GM19455 (cell line): ENCODE data around the gene ABTB1.

Experiments used
- ATAC-seq: cut with Tn5 transposase; IDR thresholded peaks from one replicate; pipeline ENCODE4 v1.9.1; 2021; ENCODE audit not compliant: unreplicated experiment

The ABTB1 gene

DNA sequence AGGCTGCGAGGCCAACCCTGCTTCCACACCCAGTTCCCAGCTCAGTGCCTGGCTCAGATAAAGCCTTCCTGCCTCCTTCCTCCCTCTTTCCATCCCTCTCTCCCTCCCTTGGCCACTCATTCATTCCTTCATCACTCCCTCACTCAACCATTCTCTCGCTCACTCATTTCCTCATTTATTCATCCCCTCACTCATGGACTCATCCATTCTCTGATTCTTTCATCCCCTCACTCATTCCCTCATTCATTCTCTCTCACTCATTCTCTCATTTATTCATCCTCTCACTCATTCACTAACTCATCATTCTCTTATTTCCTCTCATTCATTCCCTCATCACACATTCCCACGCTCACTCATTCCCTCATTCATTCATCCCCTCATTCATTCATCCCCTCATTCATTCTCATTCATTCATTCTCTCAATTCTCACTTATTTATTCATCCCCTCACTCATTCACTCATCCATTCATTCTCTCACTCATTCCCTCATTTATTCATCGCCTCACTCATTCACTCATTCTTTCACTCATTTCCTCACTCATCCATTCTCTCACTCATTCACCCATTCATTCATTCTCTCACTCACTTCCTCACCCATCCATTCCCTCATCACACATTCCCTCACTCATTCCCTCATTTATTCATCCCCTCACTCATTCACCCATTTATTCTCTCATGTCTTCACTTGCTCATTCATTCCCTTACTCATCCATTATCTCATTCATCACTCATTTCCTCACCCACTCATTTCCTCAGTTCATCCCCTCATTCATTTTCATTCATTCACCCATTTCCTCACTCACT is 13.2 kb downstream of the ABTB1 start:
- ATAC-seq: no peak

DNA sequence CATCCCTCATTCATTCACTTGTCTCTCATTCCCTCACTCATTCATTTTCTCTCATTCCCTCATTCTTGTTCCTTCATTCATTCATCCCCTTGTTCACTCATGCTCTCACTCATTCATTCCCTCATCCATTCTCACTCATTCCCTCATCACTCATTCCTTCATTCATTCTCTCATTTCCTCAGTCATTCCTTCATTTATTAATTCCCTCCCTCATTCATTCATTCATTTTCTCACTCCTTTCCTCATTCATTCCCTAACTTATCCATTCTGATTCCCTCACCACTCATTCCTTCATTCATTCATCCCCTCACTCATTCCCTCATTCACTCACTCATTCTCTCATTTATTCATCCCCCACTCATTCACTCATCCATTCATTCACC is 13.8 kb downstream of the ABTB1 start:
- no peak for ATAC-seq

DNA sequence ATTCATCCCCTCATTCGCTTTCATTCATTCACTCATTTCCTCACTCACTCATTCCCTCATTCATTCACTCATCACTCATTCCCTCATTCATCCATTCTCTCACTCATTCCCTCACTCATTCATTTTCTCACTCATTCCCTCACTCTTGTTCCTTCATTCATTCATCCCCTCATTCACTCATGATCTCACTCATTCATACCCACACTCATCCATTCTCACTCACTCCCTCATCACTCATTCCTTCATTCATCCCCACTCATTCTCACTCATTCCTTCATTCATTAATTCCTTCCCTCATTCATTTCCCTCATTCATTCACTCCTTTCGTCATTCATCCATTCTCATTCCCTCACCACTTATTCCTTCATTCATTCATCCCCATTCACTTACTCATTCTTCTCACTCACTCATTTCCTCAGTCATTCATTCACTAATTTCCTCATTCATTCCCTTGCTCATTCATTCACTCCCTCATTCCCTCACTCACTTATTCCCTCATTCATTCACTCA is 14.5 kb downstream of the ABTB1 start:
- no peak for ATAC-seq

DNA sequence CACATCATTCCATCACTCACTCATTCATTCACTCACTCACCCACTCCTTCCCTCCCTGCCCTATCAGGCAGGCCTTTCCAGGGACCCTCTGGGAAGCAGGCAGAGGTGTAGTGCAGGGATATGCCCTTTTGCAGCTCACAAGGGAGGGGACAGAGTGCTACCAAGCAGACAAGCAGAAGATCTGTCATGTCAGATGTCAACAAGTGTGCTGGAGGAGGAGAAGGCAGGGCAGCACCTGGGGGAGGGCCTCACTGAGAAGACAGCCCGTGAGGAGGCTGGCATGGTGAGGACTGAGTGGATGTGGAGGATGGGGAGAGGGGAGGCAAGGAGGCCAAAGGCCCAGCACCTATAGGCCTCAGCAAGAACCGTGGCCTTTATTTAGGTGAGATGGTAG is 15.3 kb downstream of the ABTB1 start:
- ATAC-seq: no peak

DNA sequence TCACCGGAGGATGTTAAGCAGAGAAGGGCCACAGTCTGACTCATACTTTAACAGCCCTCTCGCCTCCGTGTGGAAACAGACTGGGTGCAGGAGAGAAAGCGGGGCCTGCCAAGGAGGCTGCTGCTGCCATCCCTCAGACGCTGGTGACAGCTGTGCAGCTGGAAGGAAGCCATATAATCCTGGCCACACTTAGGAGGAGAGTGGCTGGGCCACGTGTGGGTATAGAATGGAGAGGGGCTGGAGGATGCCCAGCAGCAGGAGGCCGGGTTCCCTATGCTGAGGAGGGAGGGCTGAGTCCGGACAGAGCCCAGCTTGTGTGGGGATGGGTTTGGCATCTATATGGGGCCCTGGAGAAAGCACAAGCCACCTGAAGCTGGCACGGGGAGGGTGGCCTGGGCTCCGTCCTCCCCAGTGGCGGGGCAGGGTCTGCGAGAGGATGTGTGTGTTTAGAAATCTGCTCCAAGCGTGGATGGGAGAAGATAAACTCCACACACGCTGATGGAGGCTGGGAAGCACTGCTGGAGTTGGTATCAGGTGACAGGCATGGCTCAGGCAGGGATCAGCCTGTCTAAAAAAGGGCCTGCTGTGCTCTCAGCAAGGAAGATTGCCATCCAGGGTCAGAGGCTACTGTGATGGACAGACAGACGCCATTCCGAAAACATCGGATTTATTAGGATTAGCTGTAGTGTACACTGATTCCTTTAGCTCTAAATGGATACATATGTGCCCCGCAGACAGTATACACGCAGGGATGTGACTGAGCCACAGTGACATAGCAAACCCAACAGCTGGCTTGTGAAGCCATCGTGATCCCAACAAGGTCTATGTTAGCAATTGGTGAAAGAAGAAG is 15.9 kb downstream of the ABTB1 start:
- ATAC-seq: no peak

DNA sequence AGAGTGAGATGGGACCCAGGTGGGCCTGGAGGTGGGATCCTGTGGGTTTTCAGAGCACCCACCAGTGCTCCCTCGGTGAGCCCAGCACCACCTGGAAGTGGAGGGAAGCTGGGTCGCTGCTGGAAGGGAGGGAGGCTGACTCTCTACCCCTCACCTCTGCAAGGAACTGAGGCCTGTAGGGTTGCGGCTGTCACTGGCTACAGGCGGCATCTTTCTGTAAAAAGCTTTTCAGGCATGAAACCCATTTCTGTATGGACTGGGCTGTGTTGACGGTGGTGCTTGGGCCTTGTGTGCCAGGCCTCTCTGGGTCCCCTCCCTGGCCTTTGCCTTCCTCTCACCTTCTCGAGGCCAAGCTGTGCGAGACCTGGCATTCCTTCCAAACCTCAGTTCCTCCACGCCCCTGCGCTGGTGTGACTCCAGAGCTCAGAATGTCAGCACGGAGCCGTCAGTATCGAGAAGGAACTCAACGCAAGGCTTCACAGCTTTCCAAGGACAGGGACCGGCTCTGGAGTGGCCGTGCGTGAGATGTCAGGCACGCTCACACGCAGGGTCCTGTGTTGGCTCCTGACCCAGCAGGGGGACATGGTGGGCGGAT is 16.6 kb downstream of the ABTB1 start:
- ATAC-seq: no peak

DNA sequence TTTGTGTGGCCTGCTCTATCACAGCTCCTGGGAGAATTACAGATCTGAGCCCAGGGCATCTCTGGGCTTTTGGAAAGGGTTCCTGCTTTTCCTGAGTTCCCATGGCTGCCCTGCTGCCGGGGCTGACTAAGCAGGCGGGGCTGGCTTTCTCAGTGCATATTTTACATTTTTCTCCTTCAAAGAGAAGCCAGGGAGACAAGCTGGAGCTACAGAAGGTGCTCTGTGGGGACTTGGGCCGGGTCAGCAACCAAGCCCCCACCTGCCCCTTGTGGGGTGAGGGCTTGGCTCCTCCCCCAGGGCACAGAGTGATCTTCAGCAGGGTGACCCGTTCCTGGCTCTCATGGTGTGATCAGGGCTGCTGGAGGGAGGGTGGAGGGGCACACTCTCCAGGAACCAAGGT is 17.4 kb downstream of the ABTB1 start:
- ATAC-seq: no peak

DNA sequence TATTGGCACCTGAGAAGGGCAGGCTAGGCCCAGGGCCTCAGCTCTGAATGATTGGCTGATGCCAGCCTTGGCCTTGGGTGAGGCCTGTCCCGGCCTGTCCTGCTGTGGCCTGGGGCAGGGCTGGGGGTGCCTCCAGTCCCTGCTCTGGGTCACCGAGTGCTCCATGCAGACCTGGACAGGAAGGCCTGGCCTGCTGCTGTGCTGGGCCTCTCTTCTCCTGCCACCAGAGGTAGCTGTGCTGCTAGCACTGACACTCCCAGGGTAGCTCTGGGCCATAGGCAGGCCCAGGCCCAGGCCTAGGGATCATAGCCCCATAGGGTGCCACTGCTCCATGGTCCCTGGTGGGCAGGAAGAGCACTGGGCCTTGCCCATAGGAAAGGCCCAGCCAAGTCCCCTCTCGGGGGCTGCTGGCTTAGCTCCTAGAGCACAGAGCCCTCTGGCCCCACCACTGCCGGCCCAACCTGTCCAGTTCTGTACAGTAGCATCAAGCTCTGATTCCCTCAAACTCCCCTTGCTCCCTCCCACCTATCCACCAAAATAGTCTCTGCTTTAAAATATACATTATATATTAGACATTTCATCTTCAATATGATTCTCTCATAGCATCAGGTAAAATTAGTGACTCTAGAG is 18.2 kb downstream of the ABTB1 start:
- ATAC-seq: no peak

DNA sequence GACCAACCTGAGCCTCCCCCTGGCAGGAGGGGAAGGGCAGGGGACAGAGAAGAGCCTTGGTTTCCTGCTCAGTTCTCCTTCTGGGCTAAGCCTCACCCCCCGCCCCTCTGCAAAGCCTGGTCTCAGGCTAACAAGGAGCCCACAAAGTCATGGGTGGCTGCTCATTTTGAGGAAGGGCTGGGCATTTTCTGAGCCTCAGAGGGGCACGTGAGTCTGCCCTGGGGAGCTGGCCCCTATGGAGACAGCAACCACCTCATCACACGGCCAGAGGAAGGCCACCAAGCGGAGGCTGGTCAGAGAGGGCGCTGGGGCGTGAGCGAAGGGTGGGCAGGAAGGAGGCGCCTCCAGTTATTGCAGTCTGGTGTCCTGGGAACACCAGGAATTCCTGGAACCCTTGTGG is 18.7 kb downstream of the ABTB1 start:
- no peak for ATAC-seq

DNA sequence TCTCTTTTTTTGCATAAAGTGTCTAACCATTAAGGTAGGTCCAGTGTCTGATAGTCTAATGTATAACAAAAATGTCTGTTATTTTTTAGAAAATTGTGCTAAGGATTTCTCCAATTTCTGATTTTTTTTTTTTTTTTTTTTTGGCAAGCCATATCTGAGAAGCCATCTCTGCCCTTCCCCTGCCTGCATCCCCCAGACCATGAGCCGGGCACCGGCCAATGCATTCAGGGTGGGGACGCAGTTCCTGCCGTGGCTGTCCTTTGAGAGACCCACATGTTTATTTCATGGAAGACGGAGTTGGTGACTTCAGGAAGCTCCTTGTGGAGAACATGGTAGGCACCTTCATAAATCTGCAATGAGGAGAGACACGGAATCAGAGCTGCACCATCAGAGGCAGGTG is 19.2 kb downstream of the ABTB1 start:
- no peak for ATAC-seq

DNA sequence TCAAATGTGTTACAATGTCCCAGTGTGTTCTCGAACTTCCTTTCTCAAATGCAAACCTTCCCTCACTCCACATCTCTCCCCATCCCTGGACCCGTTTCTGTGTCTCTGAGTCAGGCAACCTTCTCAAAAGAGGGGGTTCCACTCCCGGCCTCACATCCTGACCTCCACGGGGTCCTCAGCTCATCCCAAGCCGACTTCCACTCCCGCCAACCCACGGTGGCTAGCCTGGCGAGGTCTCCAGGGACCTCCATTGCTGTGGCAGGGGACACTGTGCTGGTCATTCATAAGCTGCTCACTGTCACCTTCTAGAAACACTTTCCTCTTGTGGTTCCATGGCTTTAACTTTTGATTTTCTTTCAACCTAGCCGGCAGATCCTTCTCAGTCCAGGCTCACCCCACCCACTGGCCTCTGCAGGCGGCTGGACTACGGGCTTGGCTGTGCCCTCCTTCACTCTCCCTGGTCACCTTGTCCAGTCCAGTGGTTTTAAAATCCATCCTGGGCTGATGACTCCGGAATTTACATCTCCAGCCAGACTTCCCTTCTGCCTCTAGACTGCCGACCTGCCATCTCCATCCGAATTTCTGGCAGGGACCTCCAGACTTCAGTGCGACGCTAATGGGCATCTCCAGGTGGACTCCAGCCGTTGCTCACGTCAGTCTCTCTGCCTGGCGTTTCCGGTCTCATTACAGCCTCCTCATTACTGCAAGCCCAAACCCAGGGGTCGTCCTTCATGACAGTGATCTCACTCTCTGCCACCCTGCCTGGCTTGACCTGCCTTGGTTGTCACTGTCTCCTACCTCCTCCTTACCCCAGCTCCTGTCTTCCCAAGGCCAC is 20.0 kb downstream of the ABTB1 start:
- no peak for ATAC-seq

DNA sequence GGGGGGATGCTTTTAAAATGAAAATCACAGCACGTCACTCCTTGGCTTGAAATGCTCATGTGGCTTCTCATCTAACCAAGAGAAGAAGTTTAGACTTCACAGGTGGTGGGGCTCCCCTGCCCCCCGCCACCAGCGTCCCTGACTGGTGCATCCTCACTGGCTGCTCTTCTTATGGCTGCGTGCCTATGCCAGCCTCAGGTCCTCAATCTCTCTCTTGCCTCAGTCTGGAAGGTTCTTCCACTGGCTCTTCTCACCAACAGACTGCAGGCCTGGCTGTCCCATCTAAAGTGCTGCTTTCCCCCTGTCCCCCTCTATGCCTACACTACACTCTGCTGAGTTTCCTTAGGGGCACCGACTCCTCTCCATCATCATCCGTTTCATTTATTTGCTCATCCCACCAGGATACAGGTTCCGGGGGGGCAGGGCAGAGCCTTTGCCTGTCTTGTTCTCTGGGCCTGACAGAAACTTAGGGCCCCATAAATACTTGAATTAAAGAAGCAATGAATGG is 20.6 kb downstream of the ABTB1 start:
- ATAC-seq: no peak

DNA sequence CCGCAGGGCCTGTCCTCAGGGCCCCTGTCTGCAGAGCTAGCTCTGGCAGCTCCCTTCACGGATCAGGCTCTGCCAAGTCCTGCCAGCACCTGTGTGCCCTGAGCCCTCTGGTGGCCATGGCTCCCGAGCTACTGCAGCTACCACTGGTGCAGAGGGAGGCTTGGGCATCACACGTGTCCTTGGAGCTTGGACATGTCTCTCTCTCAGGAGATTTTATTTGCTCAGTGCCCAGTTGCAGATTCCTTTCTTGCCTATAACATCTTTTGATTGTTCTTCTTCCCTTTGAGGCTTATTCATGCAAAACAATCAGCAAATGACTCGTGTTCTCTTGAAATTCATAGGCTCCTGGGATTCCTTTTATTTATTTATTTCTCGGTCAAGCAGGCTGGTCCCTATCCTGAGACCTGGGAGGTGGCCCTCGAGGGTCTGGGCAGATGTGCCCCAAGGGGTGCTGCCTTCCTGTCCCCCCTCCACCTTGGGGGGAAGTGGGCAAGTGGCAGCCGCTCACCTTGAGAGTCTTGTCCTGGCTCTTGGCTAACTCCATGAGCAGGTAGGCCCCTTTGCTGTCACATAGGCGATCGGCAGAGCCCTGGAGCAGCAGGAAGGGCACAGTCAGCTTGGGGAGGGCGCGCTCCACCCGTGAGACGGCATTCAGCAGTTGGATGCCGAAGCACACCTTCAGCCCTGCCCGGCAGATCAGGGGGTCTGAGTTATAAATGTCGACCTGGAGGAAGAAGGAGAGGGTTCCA is 21.9 kb downstream of the ABTB1 start:
- ATAC-seq: no peak

DNA sequence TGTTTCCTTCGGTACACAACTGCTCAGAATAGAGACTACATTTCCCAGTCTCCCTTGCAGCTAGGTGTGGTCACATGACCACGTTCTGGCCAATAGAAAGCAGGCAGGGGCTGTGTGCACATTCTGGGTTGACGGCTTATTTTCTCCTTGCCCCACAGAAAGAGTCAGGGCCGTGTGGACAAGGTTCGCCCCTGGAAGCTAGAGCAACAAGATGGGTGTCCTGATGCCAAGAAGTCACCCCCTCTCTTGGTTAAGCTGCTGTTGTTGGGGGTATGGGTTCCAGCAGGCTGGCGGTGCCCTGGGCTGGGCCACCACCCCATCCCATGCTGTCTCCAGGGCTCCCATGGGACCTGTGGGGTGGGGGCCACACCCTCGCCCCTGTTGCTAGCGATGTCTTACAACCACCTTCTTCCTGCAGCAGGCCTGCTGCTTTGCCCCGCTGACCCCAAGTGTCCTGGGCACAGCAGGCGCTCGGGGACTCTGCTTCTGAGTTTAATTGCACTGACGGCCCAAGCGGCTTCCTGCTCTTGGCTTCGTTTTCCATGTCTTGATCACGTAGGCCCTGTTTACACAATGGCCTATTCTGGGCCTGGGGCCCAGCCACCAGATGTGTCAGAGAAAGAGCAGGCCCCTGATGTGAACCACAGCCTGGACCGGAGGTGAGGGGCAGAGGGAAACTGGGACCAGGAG is 24.9 kb downstream of the ABTB1 start:
- no peak for ATAC-seq

DNA sequence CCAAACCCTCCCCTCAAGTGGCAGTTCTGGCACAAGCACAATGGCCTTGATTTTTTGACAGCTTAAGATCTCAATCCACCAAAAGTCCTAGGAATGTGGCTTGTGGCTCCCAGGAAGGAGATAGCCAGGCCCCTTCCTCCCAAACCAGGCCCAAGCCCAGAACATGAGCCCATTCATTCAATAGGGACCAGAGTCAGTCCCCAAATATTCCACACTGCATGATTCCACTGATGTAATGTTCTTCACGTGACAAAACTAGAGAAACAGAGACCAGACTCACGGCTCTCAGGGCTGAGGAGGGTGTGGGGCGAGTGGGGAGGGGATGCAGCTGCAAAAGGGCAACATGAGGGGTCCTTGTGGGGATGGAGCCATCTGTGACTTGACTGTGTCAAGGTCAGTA is 25.5 kb downstream of the ABTB1 start:
- no peak for ATAC-seq

DNA sequence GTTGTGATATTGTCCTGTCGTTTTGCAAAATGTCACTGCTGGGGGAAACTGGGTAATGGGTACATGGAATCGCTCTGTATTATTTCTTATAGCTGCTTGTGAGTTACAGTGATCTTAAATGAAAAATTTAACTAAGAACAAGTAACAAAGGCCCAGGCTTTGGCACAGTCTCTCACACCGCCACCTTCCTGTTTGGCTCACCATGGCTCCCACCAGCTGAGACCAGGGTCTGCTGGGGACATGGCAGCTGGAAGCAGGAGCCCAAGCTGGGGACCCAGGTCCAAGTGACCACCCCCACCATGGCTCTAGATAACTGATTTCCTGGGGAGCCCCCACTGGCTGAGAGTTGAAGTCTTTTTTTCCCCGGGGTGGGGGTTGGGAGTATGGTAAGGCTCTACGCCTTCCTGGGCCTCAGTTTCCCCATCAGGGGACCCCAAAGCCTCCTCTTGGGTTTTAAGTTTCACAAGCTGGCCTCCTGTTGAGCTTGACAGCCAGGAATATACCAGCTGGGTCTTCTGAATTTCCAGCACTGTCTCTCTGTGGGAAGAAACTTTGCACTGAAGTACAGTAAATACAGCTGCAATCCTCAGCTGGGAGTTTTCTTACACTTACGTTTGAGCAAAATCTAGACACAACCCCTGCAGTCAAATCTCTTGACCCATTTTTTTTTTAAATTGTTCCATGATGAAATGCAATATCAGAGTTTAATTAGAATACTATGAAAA is 26.1 kb downstream of the ABTB1 start:
- ATAC-seq: no peak

DNA sequence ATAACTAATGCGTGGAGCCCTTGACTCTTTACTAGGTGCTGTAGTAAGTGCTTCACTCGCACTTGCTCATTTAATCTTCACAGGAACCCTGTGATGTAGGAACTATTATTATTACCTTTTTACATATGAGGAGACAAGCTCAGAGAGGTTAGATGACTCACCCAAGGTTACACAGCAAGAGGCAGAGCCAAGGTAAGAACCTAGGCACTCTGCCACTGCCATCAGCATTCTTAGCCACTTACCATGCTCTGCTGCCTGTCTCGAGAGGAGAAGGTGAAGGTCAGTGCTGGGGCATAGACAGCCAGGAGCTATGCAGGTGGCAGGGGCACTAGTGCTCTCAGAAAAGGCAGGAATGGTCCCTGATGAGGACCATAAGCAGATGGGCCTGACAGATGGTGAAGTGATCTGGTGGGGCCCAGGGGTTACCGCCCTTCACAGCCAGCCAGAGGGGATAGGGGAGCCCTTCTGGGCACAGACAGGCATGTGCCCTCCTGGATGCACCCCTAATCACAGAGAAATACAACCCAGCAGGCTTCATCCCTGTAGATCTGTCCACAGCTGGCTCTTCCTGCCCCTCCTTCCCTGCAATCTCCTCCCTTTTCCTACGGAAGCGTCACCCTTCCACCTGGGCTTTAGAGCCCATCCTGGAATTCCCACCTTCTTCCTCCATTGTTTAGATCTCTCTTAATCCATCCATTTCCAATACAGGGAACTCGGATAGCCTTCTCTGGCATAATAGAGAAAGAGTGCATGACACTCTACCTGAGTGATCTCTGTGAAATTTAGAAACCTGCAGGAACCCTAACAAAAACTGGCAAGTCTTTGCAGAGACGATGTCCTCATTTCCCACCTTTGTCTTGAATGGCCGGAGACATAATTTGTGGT is 26.9 kb downstream of the ABTB1 start:
- no peak for ATAC-seq
